Left colon (tissue), 2 donors: Measurements from ENCODE around the gene ARHGEF16. TPM values are rescaled to one million over a fixed set of nuclear protein-coding genes. Genes with fewer than 3 reads are reported as not detected.

Experiments used
- ATAC-seq: fragments of 200-7000 bp; cut with Tn5 transposase; one replicate; pipeline ENCODE4 v1.9.1; 2020; ENCODE audit warnings: mild to moderate bottlenecking, moderate library complexity
- DNase-seq, 2 donors: peaks; one replicate each; pipeline ENCODE4 v3.0.0-alpha.2; 2020
- intact Hi-C, 2 donors: fragments of 100-400 bp; cut with DNase I in 1 of 2; cut with micrococcal nuclease in 1 of 2; formaldehyde crosslinking; loops; one replicate each; pipeline versions ENCODE4 v1.11.2 to v1.14.0; 2022; cut with DNase I, micrococcal nuclease
- total RNA-seq, 2 donors: library from RNA; stranded (reverse); fragmentation: NEBNext Ultra II Directional; extraction: Animal tissue kit (Norgen Biotek cat#: 25700); gene quantifications; one replicate each; pipeline ENCODE4 v1.2.1, GENCODE V29; 2021
- donor health status: DM: no; HTN: no; CAD: no.
- donor health status: DM: yes; HTN: yes; CAD: no.

Gene ARHGEF16
- total RNA-seq, 2 donors from 2014 or later: 92.4 to 113 TPM

GRCh38 chr1:3490046-3490745, 35.7 kb downstream of the ARHGEF16 start:
- ATAC-seq: peak; percentile 15
- intact Hi-C loops: loop anchor here in 1 of 2 donors (5.0 kb wide), 1 partner anchor 132 kb away; no protein-coding TSS in a partner anchor
- DNase-seq: no peak

- intact Hi-C loops: loop anchor here in 1 of 2 donors (5.0 kb wide), 1 partner anchor 131 kb away; no protein-coding TSS in a partner anchor
- DNase-seq (peak; percentile 60 to 83), ATAC-seq (peak; percentile 78)
These were observed 37.1 kb downstream of the ARHGEF16 start for GRCh38 chr1:3491291-3492246.

GRCh38 chr1:3492545-3493246, 38.2 kb downstream of the ARHGEF16 start:
- DNase-seq (no peak), ATAC-seq (no peak)
- intact Hi-C loops: loop anchor here in 1 of 2 donors (5.0 kb wide), 1 partner anchor 130 kb away; no protein-coding TSS in a partner anchor

- intact Hi-C loops: loop anchor here in 1 of 2 donors (5.0 kb wide), 1 partner anchor 128 kb away; no protein-coding TSS in a partner anchor
- ATAC-seq: no peak
- DNase-seq: no peak
These were observed 40.1 kb downstream of the ARHGEF16 start for GRCh38 chr1:3494321-3495308.

- intact Hi-C loops: no loop called here
- DNase-seq (no peak), ATAC-seq (no peak)
These were observed 41.6 kb downstream of the ARHGEF16 start for GRCh38 chr1:3495776-3496745.

GRCh38 chr1:3496916-3497315, 42.5 kb downstream of the ARHGEF16 start:
- intact Hi-C loops: no loop called here
- no peak for DNase-seq
- no peak for ATAC-seq

- no peak for DNase-seq
- intact Hi-C loops: no loop called here
- no peak for ATAC-seq
These were observed 43.1 kb downstream of the ARHGEF16 start for GRCh38 chr1:3497521-3497920.

- no peak for DNase-seq
- no peak for ATAC-seq
- intact Hi-C loops: no loop called here
These were observed 43.9 kb downstream of the ARHGEF16 start for GRCh38 chr1:3498246-3498930.

- ATAC-seq (no peak), DNase-seq (no peak)
- intact Hi-C loops: no loop called here
These were observed 44.5 kb downstream of the ARHGEF16 start for GRCh38 chr1:3498986-3499385.

GRCh38 chr1:3499611-3500010, 45.1 kb downstream of the ARHGEF16 start:
- DNase-seq (no peak), ATAC-seq (no peak)
- intact Hi-C loops: no loop called here

- intact Hi-C loops: no loop called here
- ATAC-seq: no peak
- no peak for DNase-seq
These were observed 45.9 kb downstream of the ARHGEF16 start for GRCh38 chr1:3500265-3500835.

GRCh38 chr1:3501437-3501836, 47.0 kb downstream of the ARHGEF16 start:
- ATAC-seq: no peak
- intact Hi-C loops: no loop called here
- DNase-seq: no peak

GRCh38 chr1:3501856-3502640, 47.6 kb downstream of the ARHGEF16 start:
- ATAC-seq (peak; percentile 55), DNase-seq (peak in 1 of 2 donors; percentile 45)
- intact Hi-C loops: no loop called here

- ATAC-seq: peak; percentile 51
- intact Hi-C loops: no loop called here
- DNase-seq: no peak
These were observed 48.4 kb downstream of the ARHGEF16 start for GRCh38 chr1:3502641-3503524.
